CD4-positive, alpha-beta T cell (primary cell): ENCODE measurements around the gene PDE10A. TPM values are rescaled to one million over a fixed set of nuclear protein-coding genes. Genes with fewer than 3 reads are reported as not detected.

Experiments used
- ATAC-seq: fragments of 200-7000 bp; cut with Tn5 transposase; one replicate; pipeline ENCODE4 v1.10.0; 2022; ENCODE audit warnings: mild to moderate bottlenecking; ENCODE audit not compliant: poor library complexity
- CTCF ChIA-PET: fragments of 350-600 bp; sonication (Branson Sonifier 250); formaldehyde crosslinking; loops from one replicate; lab custom pipeline; 2021; ENCODE audit warnings: antibody characterized with exemption, inconsistent platforms; lab: Charles Lee
- POLR2A ChIA-PET: fragments of 350-600 bp; sonication (Branson Sonifier 250); formaldehyde crosslinking; loops from one replicate; lab custom pipeline; 2021; ENCODE audit warnings: antibody characterized with exemption, inconsistent platforms; lab: Charles Lee
- DNase-seq, 14 experiments: peaks; one replicate each; pipeline ENCODE4 v3.0.0-alpha.2; 2013 to 2020; ENCODE audit warnings: mixed read lengths in 2 of 14
- H3K27ac ChIP-seq, 2 donors: one replicate each; pipeline versions ENCODE4 v1.5.1 to v1.7.0; 2013; ENCODE audit warnings: low read length in 2 of 2, low read depth in 1 of 2, mild to moderate bottlenecking in 1 of 2
- H3K27me3 ChIP-seq, 2 experiments: 1 replicate in 1 of 2; 2 replicates in 1 of 2; pipeline versions ENCODE4 v1.6.1 to v1.7.0; 2013; ENCODE audit warnings: low read length in 2 of 2, control low read depth in 1 of 2, mild to moderate bottlenecking in 1 of 2, moderate library complexity in 1 of 2; ENCODE audit not compliant: insufficient read depth in 2 of 2, control insufficient read depth in 1 of 2
- H3K36me3 ChIP-seq: one replicate; pipeline ENCODE4 v1.6.1; 2013; ENCODE audit warnings: low read length, control low read depth; ENCODE audit not compliant: insufficient read depth
- H3K4me1 ChIP-seq: one replicate; pipeline ENCODE4 v1.6.1; 2013; ENCODE audit warnings: low read length, control low read depth; ENCODE audit not compliant: insufficient read depth
- H3K4me3 ChIP-seq: one replicate; pipeline ENCODE4 v1.5.1; 2013; ENCODE audit warnings: mild to moderate bottlenecking, low read length, moderate library complexity
- H3K9me3 ChIP-seq, 2 experiments: 1 replicate in 1 of 2; 2 replicates in 1 of 2; pipeline versions ENCODE4 v1.6.1 to v1.7.0; 2013; ENCODE audit warnings: low read length in 2 of 2, mild to moderate bottlenecking in 2 of 2, control low read depth in 1 of 2, moderate library complexity in 1 of 2; ENCODE audit not compliant: control insufficient read depth in 1 of 2, insufficient read depth in 1 of 2
- H3K27ac Mint-ChIP-seq: one replicate; pipeline ENCODE4 v1.8.0; 2020; ENCODE audit warnings: mixed read lengths
- H3K27me3 Mint-ChIP-seq: one replicate; pipeline ENCODE4 v1.8.0; 2021; ENCODE audit warnings: mixed read lengths
- H3K36me3 Mint-ChIP-seq: one replicate; pipeline ENCODE4 v1.8.0; 2021; ENCODE audit warnings: low read depth, mixed read lengths
- H3K4me1 Mint-ChIP-seq: one replicate; pipeline ENCODE4 v1.8.0; 2021; ENCODE audit warnings: low read depth, mixed read lengths
- H3K4me3 Mint-ChIP-seq: one replicate; pipeline ENCODE4 v1.8.0; 2020; ENCODE audit warnings: mild to moderate bottlenecking, mixed read lengths
- H3K9me3 Mint-ChIP-seq: one replicate; pipeline ENCODE4 v1.8.0; 2020; ENCODE audit warnings: mixed read lengths
- CTCF ChIP-seq: fragments of 200-600 bp; IDR thresholded peaks from one replicate; pipeline ENCODE4 v1.8.0; 2022; ENCODE audit warnings: antibody characterized with exemption, mild to moderate bottlenecking
- intact Hi-C, 2 experiments: fragments of 100-400 bp; cut with DNase I in 1 of 2; cut with micrococcal nuclease in 1 of 2; formaldehyde crosslinking; loops; one replicate each; pipeline versions ENCODE4 v1.15.1 to v1.9.0; 2023 to 2025; cut with DNase I, micrococcal nuclease
- total RNA-seq, 174 experiments: library from RNA in 2 of 174; stranded (reverse) in 2 of 174; gene quantifications; one replicate each; pipeline ENCODE4 v1.2.3 and lab custom pipeline; 2021 to 2026

PDE10A gene
- total RNA-seq, 2 experiments from 2014 or later: not detected

- Histone ChIP-seq H3K9me3 (peaks cover 0 to 5% of the 10 kb centered on the region in 2 experiments), H3K36me3 (no peaks in the 10 kb centered on the region), H3K27ac (no peak overlapping the region), H3K4me3 (no peak overlapping the region), H3K4me1 (no peaks in the 10 kb centered on the region), H3K27me3 (no peaks in the 10 kb centered on the region)
- CTCF ChIA-PET: no interaction called here
- Mint-ChIP-seq H3K9me3 (no peaks in the 10 kb centered on the region), H3K27me3 (no peaks in the 10 kb centered on the region), H3K4me3 (no peak overlapping the region), H3K27ac (no peak overlapping the region), H3K4me1 (no peaks in the 10 kb centered on the region), H3K36me3 (no peaks in the 10 kb centered on the region)
- ATAC-seq (no peak), DNase-seq (no peak)
- POLR2A ChIA-PET: no interaction called here
- TF ChIP-seq CTCF: no peak
- intact Hi-C loops: no loop called here
These were observed 206.8 kb downstream of the PDE10A start for GRCh38 chr6:165456286-165456685.

DNA sequence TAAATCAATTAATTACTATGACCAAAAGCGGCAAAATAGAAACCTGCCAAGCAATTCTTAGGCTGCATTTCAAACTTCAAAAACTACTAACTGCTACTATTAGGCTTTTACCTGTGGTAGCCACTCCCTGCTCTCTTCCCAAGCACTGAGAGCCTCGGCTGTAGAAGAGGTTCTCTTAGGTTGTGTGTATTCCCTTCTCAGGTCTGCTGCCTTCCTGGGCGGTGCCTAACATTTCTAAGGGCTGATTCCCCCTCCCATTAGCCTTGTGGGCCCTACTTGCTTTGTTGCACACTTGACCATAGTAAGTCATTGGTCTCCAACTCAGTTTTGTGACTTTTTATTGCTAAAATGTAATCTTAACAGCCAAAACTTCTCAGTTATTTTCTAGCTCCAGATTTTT lies 207.6 kb downstream of the PDE10A start:
- H3K9me3 ChIP-seq: peaks cover 0 to 5% of the 10 kb centered on the region in 2 experiments

GRCh38 chr6:165453395-165453794 lies 209.6 kb downstream of the PDE10A start:
- ChIA-PET CTCF (no interaction called here), POLR2A (no interaction called here)
- Mint-ChIP-seq H3K4me3 (no peak overlapping the region), H3K27me3 (no peaks in the 10 kb centered on the region), H3K4me1 (no peaks in the 10 kb centered on the region), H3K36me3 (no peaks in the 10 kb centered on the region), H3K9me3 (no peaks in the 10 kb centered on the region), H3K27ac (no peak overlapping the region)
- no peaks in the 10 kb centered on the region for H3K27me3 ChIP-seq
- intact Hi-C loops: no loop called here
- ATAC-seq (no peak), DNase-seq (no peak)
- TF ChIP-seq CTCF: no peak
- no peaks in the 10 kb centered on the region for H3K4me1 ChIP-seq
- no peak overlapping the region for H3K4me3 ChIP-seq
- peaks cover 0 to 5% of the 10 kb centered on the region in 2 experiments for H3K9me3 ChIP-seq
- no peak overlapping the region for H3K27ac ChIP-seq
- no peaks in the 10 kb centered on the region for H3K36me3 ChIP-seq

More for the DNA sequence above, 207.6 kb downstream of the PDE10A start:
- no peak overlapping the region for H3K4me3 Mint-ChIP-seq
- no peaks in the 10 kb centered on the region for H3K27me3 ChIP-seq
- H3K9me3 Mint-ChIP-seq: no peaks in the 10 kb centered on the region
- no peaks in the 10 kb centered on the region for H3K27me3 Mint-ChIP-seq
- no peak overlapping the region for H3K27ac Mint-ChIP-seq
- no peak for TF ChIP-seq CTCF
- no peak for ATAC-seq
- H3K4me1 Mint-ChIP-seq: no peaks in the 10 kb centered on the region
- H3K4me3 ChIP-seq: no peak overlapping the region
- CTCF ChIA-PET: no interaction called here
- no peaks in the 10 kb centered on the region for H3K36me3 ChIP-seq
- intact Hi-C loops: no loop called here
- POLR2A ChIA-PET: no interaction called here
- no peaks in the 10 kb centered on the region for H3K36me3 Mint-ChIP-seq
- H3K27ac ChIP-seq: no peak overlapping the region
- no peaks in the 10 kb centered on the region for H3K4me1 ChIP-seq
- no peak for DNase-seq
